GM12878 (cell line): ENCODE measurements around the gene FGD3.

Source experiments
- EP300 ChIP-seq, 2 experiments: fragments of 150-350 bp in 1 of 2; IDR thresholded peaks; 2 replicates each; pipeline ENCODE4 v1.6.1; 2011 to 2012; ENCODE audit warnings: low read depth in 2 of 2, low read length in 2 of 2, borderline replicate concordance in 1 of 2, improper control_type of control experiment in 1 of 2, inconsistent platforms in 1 of 2; ENCODE audit not compliant: control insufficient read depth in 1 of 2
- POLR2A ChIP-seq: IDR thresholded peaks from 2 replicates; pipeline ENCODE4 v1.6.1; 2011; ENCODE audit warnings: low read depth, mild to moderate bottlenecking, low read length
- SREBF1 ChIP-seq: IDR thresholded peaks from 2 replicates; pipeline ENCODE4 v1.6.1; 2012; ENCODE audit warnings: mild to moderate bottlenecking, low read length
- TF ChIP-seq, protein P1 (sequence below), 3 experiments: IDR thresholded peaks in 2 of 3; conservative IDR thresholded peaks in 1 of 3; 2 replicates each; pipeline ENCODE4 v1.5.1; 2011; ENCODE audit warnings: low read depth in 3 of 3, low read length in 3 of 3, mild to moderate bottlenecking in 3 of 3, control low read depth in 2 of 3, moderate library complexity in 2 of 3, inconsistent platforms in 1 of 3, mixed read lengths in 1 of 3; ENCODE audit not compliant: control insufficient read depth in 2 of 3, insufficient read depth in 1 of 3; ENCODE audit errors: extremely low read depth in 1 of 3

GRCh38 chr9:93080406-93080805 is 133.1 kb downstream of the FGD3 start:
- TF ChIP-seq POLR2A (no peak), EP300 (IDR thresholded peaks at IDR 0.05; ENCODE audit: borderline replicate concordance in 1 of 2, control insufficient read depth in 1 of 2, low read depth in 2 of 2, low read length in 2 of 2) (no peak), SREBF1 (no peak)
- TF ChIP-seq, protein P1, sequence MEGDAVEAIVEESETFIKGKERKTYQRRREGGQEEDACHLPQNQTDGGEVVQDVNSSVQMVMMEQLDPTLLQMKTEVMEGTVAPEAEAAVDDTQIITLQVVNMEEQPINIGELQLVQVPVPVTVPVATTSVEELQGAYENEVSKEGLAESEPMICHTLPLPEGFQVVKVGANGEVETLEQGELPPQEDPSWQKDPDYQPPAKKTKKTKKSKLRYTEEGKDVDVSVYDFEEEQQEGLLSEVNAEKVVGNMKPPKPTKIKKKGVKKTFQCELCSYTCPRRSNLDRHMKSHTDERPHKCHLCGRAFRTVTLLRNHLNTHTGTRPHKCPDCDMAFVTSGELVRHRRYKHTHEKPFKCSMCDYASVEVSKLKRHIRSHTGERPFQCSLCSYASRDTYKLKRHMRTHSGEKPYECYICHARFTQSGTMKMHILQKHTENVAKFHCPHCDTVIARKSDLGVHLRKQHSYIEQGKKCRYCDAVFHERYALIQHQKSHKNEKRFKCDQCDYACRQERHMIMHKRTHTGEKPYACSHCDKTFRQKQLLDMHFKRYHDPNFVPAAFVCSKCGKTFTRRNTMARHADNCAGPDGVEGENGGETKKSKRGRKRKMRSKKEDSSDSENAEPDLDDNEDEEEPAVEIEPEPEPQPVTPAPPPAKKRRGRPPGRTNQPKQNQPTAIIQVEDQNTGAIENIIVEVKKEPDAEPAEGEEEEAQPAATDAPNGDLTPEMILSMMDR (IDR thresholded peaks at IDR 0.05 in 2 of 3, conservative IDR thresholded peaks at IDR 0.05 in 1 of 3; ENCODE audit: control insufficient read depth in 2 of 3, extremely low read depth in 1 of 3, insufficient read depth in 1 of 3, low read depth in 3 of 3, low read length in 3 of 3), result no peak
